Measurements from ENCODE around the gene HNRNPA1.

DNA sequence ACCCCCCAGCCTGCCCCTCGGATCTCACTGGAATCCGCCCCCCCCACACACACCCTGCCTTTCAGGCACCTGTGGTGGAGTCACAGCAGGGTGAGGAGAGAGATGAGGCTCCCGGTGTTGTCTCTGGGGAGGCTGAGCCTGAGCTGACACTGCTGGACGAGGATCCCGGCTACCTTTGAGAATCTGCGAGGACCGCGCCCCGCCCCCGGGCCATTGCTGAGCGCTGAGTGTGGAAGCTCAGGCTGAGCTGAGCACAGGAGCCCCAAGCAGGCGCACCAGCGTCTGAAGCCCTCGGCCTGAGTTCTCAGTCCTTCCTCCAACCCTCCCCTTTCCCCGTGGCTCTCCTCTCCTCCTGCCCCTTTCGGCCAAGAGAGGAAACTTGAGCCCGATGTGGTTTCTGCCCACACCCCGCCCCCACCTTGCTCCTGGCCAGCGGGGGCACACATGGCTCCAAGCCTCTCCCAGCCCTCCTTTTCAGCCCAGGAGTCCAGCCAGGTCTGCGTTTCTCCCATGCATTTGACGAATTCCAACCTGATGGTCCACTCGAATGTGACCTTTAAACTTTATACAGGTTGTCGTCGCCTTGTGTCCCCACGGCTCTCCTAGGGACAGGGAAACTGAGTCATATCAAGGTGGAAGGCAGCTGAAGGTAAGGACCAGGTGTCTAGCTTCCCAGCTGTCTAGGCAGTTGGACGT lies 20.4 kb downstream of the HNRNPA1 start, which contains the start of gene NFE2:
- TF ChIP-seq GATA2 (IDR thresholded peaks at IDR 0.05; ENCODE audit: low read depth, low read length) (no peak), GATA3 (IDR thresholded peaks at IDR 0.05; ENCODE audit: low read depth, low read length) (no peak)
